ENCODE measurements around the gene TNRC6C.
"Not testable (repeated sequence)": the region's sequence is repeated elsewhere in the genome, so short reads cannot be mapped to it uniquely, and the experiment has no call there.

TNRC6C gene

DNA sequence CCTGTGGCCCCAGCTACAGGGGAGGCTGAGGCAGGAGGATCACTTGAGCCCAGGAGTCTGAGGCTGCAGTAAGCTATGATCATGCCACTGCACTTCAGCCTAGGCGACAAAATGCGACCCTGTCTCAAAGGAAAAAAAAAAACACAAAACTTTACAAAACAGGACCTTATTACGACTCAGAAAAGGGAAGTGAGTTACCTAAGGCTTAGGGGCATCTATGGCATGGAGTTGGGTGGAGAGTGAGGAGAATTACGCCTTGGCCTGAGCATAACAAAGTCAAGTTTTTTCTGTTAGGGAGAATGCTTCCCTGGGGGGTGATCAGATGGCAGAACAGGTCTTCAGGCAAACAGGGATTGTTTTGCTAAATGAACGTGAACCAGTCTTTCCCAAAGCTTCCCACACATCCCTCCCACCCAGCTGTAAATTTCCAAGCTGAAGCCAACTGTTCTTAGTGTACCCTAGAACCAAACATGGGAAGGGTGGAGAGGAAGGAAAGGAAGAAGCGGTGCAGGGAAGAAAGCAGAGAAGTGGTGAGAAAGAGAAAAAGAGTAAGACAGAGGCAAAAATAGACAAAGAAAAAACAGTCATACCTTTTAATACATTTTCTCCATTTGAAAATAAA lies 24.6 kb upstream of the TNRC6C start:
- no peak for DNase-seq

DNA sequence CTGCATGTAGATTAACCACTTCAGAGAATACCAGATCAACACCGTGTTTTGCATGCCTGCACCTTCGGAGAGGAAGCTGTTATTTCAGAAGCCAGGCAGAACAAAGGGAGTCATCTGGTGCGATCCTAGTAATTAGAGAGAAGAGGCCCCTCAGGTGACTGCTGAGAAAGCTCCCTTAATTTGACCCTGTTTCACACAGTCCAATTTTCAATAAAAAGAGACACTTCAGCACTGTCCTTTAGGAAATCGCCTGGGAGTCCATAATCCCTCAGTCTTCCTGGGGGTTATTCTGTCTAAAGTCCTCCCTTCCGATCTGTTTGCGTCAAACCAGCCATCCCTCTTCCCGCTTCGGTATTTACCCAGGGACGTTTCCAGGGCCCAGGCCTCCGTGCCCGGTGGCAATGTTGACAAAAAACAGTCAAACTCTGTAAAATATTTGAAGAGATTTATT lies 23.4 kb upstream of the TNRC6C start:
- no peak for DNase-seq

DNA sequence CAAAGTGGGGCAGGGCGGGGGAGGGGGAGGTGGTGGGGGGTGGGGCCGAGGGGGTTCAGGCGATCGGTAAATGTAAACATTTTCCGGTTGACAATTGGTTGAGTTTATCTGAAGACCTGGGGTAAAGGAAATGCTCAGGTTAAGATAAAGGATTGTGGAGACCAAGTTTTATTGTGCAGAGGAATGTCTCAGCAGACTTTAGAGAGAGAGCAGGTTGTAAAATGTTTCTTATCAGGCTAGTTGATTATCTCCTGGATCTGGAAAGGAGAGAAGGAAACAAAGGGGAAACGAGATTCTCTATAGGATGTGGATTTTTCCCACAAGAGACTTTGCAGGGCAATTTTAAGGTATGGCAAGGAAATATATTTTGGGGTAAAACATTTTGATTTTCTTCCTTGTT lies 22.8 kb upstream of the TNRC6C start:
- not testable (repeated sequence) for DNase-seq

DNA sequence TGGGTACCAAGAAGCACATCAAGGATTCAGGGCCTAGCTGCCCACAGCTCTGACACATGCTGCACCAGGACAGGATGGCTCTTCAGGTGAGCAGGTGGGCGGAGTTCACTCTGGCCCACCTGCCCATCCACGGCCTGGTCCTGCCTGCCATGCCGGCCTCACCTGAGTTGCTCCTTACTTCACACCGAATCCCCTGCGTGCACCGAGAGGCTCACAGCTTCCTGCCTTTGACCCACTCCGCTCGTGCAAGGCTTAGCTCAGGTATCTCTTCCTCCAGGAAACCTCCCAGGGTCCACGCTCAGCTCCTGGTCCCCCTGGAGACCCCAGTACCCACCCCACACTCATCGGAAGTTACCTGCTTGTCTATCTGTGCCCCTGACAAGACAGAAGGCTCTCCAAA lies 21.6 kb upstream of the TNRC6C start:
- no peak for DNase-seq

DNA sequence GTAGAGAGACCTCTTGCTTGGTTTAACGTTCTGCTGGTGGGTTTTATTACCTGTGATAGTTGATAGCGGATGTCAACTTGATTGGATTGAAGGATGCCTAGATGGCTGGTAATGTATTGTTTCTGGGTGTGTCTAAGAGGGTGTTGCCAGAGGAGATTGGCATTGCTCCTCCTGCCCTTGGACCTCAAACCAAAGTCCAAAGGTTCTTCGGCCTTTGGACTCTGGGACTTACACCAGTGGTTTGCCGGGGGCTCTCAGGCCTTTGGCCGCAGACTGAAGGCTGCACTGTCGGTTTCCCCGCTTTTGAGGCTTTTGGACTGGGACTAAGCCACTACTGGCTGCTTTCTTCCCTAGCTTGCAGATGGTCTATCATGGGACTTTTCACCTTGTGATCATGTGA lies 17.5 kb upstream of the TNRC6C start:
- no peak for DNase-seq

DNA sequence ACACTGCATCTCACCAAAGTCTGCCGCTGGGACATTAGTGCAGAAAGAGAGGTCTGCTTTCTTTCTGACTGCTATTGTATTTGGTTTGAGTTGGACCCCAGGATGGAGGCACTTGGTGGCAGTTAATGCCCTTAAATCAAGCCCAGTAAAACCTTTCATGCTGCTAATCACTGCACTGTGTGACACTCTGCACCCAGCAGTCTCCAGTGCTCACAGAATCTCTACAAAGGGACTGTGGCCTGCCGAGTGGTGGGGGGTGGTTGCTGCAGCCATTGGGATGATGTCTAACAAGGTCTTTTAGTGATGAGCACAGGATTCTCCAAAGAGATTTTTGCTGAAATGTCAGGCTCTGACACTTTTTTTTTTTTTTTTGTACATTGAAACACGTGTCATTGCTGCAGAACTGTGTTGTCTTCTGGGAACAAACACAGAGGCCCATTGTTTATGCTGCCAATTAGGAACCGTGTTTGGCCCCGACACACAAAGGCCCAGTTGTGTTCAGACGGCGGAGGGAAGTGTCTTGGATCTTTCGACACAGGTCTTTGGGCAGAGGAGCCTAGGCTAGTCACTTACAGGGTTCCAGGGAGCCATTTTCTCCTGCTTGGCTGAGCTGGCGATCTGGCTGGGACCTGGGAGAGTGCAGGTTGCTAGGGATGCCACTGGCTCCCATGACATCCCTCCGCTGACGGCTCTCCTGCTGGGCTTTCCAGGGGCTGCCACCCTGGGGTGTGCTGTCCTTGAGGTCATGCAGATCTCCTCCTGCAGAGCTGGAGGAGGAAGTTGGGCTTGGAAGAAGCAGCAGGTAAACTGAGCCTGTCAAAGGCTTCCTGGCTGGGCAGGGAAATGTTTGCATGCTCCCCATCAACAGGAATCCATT lies 16.2 kb upstream of the TNRC6C start:
- no peak for DNase-seq

DNA sequence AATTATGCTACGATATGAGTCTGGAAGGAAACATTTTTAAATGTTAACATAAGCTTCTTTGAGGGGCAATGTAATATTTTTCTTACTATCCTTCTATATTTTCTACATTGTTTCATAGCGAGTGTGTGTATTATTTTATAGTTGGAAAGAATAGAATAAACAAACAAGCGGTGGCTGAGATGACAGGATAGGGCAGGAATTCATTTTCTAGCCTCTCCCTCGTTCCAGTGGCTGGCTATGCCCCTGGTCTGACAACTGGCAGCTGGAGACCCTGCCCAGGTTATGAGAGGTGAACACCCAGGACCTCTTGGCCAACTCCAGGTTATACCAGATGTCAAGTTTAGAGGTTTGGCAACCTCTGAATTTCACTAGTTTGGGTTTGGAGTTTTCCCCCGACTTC lies 14.5 kb upstream of the TNRC6C start:
- no peak for DNase-seq

DNA sequence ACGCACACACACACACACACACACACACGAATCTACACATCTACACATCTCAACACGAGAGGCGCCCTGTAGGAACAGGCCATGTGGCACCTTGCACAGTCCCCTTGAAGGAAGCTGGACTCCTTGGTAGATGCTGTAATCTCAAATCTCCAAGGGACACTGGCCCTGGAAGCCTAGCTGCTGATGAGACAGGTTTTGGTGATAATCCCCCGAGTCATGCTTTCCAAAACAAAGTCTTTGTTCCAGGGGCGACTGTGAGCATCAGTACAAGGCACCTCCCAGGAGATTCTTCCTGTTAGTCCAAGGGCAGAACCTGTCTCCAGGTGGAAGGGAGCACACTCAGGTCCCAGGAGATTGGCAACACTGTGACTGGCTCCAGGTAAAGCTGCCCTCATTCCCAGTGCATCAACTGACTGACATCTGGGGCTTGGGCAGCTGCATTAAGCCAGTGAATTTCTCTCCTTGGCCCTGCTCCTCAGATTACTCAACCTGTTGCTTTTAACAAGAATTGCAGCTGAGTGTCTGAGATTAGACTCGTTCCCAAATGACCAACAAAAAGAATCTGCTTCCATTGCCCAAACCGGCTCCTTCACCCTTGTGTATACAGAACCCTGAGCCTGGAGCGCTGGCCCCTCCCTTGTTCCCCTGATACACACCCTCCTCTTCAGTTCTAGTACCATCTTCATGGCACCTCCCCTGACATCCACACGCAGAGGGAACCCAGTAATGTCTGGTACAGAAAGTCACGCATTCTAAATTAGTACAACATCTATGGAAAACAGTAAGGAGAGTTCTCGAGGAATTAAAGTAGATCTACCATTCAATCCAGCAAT lies 13.9 kb upstream of the TNRC6C start:
- no peak for DNase-seq

DNA sequence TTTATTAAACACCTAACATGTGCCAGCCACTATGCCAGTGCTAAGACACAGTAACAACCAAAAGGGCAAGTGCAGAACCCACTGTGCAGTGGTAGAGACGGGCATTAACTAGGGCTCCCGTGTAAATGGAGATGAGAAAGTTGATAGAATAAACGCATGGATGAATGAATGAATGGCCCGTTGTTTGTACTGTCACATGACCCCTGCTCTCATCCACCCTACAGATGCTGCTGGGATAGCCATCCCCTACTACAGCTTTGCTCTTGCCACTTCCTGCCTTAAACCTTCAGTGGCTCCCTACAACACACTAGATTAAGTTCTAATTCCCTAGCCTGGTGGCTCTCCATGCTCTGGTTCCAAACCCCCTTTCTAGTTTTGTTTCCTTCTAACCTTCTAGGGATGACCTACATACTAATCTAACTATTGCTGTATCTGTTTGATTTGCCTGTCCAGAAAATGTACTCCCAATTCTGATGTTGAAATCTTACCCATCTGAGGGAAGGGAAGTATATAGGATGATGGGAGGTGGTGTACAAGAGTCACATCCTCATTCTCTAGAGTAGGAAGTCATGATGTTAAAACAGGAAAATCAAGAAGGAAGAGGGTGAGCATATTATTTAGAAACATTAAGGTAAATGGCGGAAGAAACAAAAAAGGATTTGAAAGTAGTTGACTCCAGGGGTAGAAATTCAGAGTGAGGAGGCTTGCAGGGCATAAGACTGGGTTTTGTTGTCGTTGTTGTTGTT lies 11.4 kb upstream of the TNRC6C start:
- DNase-seq, result no peak

DNA sequence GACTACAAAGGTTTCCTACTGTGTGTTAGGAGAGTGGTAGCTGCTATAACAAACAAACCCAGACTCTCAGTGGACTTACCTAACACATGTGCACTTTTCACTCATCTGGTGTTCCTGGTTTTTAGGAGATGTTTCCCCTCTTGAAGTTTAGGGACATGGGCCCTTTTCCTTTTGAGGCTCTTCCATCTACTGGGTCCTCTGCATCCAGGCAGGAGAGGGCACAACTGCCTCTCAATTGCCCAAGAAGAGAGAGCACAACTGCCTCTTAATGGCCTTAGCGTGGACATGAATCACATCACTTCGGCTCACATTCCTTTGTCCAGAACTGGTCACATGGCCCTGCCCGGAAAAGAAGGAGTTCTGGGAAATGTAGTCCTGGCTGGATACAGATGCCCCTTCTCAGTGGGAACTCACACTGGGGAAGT lies 9.8 kb upstream of the TNRC6C start:
- DNase-seq, result no peak

DNA sequence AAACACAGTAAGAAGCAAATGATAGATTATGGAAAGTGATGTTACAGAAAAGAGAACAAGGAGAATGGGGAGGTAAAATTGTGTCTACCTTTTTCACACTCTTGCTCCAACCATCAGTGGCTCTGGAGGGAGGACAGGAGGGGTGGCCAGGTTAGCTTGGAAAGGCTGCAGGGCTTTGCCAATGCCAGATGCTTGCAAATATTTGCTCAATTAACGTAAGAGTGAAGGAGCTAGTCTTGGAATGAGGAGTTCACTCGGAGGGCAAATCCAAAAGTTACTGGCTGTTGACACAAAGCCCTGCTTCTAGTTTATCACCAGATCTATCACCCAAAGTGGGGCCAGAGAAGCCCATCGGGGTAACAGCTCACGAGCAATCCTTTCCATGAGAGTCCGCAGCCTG lies 7.4 kb upstream of the TNRC6C start:
- no peak for DNase-seq

DNA sequence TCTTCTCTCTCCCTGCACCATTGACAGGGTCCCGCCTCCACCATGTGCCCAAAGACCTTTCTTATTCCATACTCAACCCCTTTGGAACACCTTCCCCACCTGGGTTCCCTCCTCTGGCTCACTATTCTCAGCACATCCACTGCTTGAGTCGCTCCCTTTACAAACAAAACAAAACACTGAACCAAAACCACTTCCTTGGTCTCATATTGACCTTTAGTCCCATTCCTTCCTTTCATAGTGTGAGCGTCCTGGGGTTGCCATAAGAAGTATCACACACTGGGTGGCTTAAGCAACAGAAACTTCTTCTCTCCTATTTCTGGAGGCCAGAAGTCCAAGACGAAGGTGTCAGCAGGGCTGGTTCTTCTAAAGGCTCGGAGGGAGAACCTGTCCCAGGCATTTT lies 6.1 kb upstream of the TNRC6C start:
- no peak for DNase-seq

DNA sequence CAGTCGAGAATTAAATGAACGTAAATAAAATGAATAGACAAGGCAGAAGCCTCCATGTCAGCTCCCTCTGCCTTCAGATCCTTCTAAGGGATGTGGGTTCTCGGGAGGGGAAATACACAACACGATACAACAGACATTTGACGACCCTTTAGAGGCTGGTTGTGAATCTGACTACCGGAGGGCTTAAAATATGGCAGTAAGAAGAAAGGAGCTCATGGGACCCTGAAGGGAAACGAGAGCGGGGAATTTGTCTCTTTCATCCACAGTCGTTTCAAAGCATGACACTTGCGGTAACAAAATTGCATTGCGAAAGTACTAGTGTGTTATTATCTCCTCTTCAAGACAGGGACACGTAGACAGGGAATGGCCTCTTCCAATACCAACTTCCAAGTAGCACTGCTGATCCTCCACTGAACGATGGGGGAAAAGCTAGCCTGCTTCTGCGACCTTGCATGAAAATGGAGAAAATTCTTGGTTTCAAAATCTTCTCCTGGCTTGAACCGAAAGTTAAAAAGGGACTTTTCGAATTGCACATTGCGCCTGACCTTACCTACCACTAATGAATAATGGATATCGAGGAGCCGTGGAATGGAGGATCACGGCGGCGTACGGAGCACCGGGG lies 1.2 kb upstream of the TNRC6C start:
- no peak for DNase-seq

DNA sequence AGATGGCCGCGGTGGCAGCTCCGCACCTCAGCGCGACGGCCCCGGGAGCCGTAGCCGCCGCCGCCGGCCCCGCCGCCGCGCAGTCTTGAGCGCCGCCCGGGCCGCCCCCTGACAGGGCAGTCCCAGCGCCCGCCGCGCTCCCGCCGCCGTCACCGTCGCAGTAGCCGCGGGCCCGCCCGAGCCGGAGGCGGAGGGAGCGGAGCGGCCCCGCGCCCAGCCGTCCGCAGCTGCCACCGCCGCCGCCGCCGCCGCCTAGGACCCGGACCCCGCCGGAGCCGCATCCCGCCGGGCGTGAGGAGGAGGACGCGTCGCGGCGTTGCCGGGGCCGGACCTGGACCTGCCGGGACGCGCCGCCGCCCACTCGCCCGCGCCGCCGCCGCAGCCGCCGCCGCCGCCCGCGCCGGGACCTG lies 218 bp downstream of the TNRC6C start:
- no peak for DNase-seq

DNA sequence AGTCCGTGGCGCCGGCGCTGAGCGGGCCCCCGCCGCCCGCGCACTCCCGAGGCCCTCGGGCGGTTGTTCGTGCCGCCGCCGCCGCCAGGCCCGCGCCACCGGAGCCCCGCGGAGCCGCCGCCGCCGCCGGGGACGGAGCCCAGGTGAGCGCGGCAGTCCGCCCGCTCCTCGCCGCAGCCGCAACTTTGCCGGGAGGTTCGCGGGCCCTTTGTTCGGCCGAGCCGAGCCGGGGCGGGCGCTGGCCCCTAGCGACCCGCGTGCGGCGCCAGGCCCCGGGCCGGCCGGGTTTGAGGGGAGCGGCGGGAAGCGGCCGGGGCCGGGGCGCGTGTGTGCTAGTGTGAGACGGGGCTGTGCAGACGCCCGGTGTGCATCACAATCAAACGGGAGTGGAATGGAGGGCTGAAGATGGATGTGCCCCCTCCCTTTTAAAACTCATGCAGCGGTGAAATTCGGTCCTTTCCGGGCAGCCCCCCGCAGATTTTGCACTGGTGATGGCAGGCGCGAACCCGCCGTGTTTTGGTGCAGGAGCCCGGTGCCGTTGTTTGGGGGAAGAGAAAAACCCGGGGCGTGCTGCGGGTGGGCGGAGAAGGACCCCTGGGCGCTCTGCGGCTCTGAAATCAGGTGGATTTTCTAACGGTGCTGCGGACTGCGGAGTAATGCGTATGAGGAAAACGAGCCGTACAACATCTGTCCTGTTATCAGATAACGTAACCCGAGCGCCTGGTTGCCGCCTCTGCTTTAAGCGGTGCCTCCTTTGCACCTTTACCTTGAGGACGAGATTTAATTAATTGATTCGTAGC lies 823 bp downstream of the TNRC6C start:
- DNase-seq, result no peak

DNA sequence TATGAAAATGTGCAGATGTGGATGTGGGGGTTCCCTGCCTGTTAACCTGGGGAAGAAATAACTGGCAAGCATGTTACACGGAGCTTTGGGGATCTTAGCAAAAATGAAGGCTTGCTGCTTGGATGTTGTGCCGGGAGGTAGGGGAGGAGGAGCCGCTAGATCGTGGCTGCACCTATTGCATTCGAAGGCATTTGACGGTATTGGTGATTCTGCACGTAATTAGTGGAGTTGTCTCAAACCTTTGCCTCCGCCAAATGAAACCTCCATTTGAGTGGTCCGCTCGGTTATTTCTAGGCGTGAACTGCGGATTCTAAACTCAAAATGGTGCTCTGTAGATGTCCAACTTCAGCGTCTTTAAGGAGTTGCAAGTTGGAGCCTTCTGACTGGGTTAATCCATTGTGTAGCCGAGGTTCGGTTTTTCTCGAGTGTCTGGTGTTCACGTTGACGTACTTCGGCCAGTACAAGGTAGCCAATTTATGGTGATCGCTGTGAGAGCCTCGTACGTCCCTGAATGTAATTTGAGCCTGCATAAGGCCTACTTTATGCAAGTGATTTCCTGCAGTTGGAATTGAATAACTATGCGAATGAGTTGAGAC lies 1.5 kb downstream of the TNRC6C start:
- no peak for DNase-seq

DNA sequence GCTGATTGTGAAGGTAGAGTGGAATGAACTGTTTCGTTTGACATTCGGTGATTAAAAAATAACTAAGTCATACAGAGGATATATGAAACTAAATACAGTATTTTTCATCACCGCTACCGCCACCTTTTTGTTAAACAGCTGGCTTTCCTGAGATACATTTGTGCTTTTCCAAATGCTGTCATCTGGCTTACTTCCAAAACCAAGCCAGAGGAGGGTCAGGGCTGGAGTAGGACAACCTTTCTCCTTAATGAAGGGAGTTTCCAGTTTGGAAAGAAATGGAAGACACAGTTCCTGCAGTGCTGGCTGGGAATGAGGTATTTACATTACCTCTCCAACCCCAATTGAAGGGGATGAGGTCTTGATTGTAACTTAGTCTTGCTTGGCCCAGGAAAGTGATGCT lies 3.2 kb downstream of the TNRC6C start:
- DNase-seq, result no peak

DNA sequence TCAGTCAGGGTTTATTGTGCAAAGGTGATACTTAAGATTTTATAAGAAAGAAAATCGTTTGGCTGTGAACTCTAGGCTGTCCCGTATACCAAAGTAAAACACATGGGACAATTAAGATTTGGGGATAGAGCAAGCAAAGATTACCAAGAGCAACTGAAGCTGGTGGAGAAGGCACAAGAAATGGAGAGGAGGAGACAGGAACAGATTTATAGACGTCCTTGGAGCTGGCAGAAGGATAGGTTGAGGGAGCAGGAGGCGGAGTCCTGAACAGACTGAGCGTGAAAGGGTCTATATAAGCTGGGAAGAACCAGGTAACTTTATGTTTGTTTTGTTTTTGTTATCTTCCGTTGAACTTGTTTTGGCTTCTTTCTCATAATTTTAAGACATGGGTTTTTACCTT lies 3.8 kb downstream of the TNRC6C start:
- no peak for DNase-seq

DNA sequence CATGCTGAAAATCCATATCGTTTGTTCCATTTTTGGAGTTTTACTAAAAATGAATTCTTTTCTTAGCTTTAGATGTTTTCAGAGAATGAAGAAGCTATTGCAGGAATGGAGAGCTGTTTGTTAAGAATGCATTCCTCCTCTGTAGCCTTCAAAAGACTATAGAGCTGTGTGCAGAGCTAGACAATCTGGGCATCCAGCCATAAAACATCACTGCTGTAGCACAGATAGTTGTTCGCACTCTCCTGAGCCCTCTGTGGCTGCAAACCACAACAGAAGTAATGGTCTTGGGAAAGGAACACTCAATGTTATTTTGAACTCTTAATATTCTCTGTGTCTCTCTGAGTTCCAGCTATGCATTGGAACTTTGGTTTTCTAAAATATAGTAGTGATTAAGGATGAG lies 4.9 kb downstream of the TNRC6C start:
- DNase-seq, result no peak

DNA sequence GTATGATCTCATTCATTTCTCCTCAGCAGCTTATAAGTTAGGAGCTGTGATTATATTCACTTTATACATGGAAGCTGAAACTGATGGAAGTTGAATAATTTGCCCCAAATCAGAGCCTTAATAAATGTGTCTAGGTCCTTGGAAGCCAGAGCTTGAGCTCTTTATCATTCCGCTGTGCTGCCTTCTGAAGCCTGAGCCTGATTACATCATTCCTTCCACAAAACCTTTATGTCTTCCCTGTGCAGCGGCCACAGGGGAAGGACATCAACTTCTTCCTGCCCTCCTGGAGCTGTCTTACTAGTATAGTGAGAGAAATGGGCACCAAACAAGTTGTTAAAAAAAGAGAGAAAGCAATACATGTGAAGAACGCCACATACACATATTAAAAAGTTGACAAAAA lies 6.8 kb downstream of the TNRC6C start:
- no peak for DNase-seq

DNA sequence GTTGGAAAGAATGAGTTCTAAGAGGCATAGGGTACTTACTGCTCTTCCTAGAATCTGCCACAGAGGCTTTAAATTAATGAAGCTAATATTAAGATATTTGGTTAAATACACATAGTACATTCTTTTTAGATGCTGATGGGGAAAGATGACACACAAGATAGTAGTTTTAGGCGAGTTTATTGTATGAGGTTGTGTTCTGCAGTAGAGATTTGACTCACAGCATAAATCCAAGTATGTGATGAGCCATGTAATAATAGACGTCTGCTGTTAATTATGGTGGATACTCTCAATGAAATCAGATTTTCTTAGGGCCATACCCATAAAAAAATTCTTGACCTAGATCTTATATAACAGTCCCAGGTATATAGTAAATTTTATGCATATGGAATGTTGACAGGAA lies 8.0 kb downstream of the TNRC6C start:
- DNase-seq, result no peak

Data from NCI-H1048 (cell line).